ENCODE measurements around the gene NFIA. TPM values are rescaled to one million over a fixed set of nuclear protein-coding genes. Genes with fewer than 3 reads are reported as not detected.

Gene NFIA
- polyA plus RNA-seq, 10 donors: 28.0 to 37.7 (median 32.4) TPM

- no peak for DNase-seq
These were observed 309.4 kb downstream of the NFIA start for GRCh38 chr1:61391730-61392129.

- no peak for DNase-seq
These were observed 310.3 kb downstream of the NFIA start for GRCh38 chr1:61392409-61393242.

- no peak for DNase-seq
These were observed 311.2 kb downstream of the NFIA start for GRCh38 chr1:61393575-61393974.

GRCh38 chr1:61395146-61395800, 312.9 kb downstream of the NFIA start:
- DNase-seq: peak; percentile 25 to 68 (median 40)

- DNase-seq: no peak
These were observed 315.1 kb downstream of the NFIA start for GRCh38 chr1:61397495-61397894.

GRCh38 chr1:61397935-61398334, 315.6 kb downstream of the NFIA start:
- peak; percentile 59 to 87 (median 77) for DNase-seq

GRCh38 chr1:61399199-61399598, 316.8 kb downstream of the NFIA start:
- DNase-seq: peak; percentile 69 to 88 (median 73)

- peak in 1 of 3 donors; percentile 39 for DNase-seq
These were observed 317.9 kb downstream of the NFIA start for GRCh38 chr1:61400131-61400770.

GRCh38 chr1:61400997-61401396, 318.6 kb downstream of the NFIA start:
- no peak for DNase-seq

- peak in 1 of 3 donors; percentile 51 for DNase-seq
These were observed 321.6 kb downstream of the NFIA start for GRCh38 chr1:61403679-61404596.

- no peak for DNase-seq
These were observed 322.4 kb downstream of the NFIA start for GRCh38 chr1:61404597-61405376.

GRCh38 chr1:61406467-61406866, 324.1 kb downstream of the NFIA start:
- no peak for DNase-seq

GRCh38 chr1:61412601-61413000, 330.2 kb downstream of the NFIA start:
- no peak for DNase-seq

GRCh38 chr1:61419196-61419595, 336.8 kb downstream of the NFIA start:
- no peak for DNase-seq

GRCh38 chr1:61419657-61420056, 337.3 kb downstream of the NFIA start:
- no peak for DNase-seq

GRCh38 chr1:61420243-61420642, 337.9 kb downstream of the NFIA start:
- no peak for DNase-seq

- DNase-seq: no peak
These were observed 338.8 kb downstream of the NFIA start for GRCh38 chr1:61420909-61421835.

GRCh38 chr1:61423643-61424042, 341.3 kb downstream of the NFIA start:
- DNase-seq: no peak

GRCh38 chr1:61424382-61424781, 342.0 kb downstream of the NFIA start:
- DNase-seq: no peak

- peak in 1 of 3 donors; percentile 40 for DNase-seq
These were observed 342.7 kb downstream of the NFIA start for GRCh38 chr1:61425040-61425439.

Measured in muscle of back (tissue), 11 donors.